Thyroid gland (tissue), 4 donors: ENCODE data around the gene F8A1.
"Not testable (repeated sequence)": the region's sequence is repeated elsewhere in the genome, so short reads cannot be mapped to it uniquely, and the experiment has no call there.

Experiments used
- POLR2A ChIP-seq, 2 donors: fragments of 450-650 bp; IDR thresholded peaks; one replicate each; pipeline ENCODE4 v1.6.1; 2017; ENCODE audit warnings: antibody characterized with exemption in 2 of 2, mild to moderate bottlenecking in 2 of 2, moderate library complexity in 1 of 2
- TF ChIP-seq, protein P1 (sequence below), 6 experiments: fragments of 200-600 bp in 3 of 6; fragments of 450-650 bp in 3 of 6; sonication (generic) in 3 of 6; IDR thresholded peaks; one replicate each; pipeline ENCODE4 v1.5.1; 2016 to 2019; ENCODE audit warnings: antibody characterized with exemption in 6 of 6, mild to moderate bottlenecking in 2 of 6, inconsistent platforms in 1 of 6, moderate library complexity in 1 of 6

DNA sequence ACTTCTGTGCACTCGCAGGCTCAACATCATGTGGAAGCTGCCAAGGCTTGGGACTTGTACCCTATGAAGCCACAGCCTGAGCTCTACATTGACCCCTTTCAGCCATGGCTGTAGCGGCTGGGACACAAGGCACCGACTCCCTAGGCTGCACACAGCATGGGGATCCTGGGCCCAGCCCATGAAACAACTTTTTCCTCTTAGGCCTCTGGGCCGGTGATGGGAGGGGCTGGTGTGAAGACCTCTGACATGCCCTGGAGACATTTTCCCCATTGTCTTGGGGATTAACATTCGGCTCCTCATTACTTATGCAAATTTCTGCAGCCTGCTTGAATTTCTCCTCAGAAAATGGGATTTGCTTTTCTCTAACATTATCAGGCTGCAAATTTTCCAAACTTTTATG lies 38.6 kb downstream of the F8A1 start:
- TF ChIP-seq, protein P1, sequence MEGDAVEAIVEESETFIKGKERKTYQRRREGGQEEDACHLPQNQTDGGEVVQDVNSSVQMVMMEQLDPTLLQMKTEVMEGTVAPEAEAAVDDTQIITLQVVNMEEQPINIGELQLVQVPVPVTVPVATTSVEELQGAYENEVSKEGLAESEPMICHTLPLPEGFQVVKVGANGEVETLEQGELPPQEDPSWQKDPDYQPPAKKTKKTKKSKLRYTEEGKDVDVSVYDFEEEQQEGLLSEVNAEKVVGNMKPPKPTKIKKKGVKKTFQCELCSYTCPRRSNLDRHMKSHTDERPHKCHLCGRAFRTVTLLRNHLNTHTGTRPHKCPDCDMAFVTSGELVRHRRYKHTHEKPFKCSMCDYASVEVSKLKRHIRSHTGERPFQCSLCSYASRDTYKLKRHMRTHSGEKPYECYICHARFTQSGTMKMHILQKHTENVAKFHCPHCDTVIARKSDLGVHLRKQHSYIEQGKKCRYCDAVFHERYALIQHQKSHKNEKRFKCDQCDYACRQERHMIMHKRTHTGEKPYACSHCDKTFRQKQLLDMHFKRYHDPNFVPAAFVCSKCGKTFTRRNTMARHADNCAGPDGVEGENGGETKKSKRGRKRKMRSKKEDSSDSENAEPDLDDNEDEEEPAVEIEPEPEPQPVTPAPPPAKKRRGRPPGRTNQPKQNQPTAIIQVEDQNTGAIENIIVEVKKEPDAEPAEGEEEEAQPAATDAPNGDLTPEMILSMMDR (IDR thresholded peaks at IDR 0.05), result not testable (repeated sequence)
- not testable (repeated sequence) for TF ChIP-seq POLR2A (IDR thresholded peaks at IDR 0.05)
